NCI-H2029 treated with DMSO at 0.1 percent for 48 hours (cell line): ENCODE measurements around the gene FBXO3.

Experiments used
- DNase-seq: peaks from one replicate; lab custom pipeline; 2025; lab: John Stamatoyannopoulos, UW

FBXO3 gene

DNA sequence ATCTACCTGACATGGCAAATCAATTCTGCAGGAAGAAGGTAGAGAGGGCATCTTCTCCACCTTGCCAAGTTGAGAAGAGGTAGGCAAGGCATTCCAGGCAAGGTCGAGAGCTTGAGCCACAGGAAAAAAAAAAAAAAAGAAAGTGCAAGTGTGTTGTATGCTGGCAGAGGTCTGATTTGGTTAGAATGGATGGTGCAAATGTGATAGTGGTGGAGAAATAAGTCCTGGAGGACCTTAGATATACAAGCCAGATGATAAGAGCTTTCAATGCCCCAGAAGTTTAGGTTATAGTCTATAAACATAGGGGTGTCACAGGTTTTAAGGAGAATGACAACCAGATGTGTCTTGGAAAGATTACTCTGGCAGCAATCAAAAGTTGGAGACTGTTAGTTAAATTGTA is 1.4 kb downstream of the FBXO3 start:
- DNase-seq = no peak

DNA sequence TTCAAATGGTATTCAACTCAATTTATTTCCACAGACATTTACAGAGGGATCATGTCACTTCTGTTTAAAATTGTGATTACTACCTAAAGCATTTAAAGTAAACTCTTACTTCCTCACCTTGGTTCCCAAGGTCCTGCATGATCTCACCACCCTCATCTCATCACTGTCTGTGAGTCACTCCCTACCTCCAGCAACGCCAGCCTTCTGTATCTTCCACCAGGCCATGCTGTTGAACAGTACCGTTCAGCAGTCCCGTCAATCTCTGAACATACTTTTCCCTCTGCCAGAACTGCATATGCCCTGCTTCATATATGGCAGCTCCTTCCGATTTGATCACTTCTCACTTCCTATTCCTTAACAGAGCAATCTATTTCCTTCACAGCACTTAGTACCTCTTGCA is 2.0 kb downstream of the FBXO3 start:
- DNase-seq = no peak

DNA sequence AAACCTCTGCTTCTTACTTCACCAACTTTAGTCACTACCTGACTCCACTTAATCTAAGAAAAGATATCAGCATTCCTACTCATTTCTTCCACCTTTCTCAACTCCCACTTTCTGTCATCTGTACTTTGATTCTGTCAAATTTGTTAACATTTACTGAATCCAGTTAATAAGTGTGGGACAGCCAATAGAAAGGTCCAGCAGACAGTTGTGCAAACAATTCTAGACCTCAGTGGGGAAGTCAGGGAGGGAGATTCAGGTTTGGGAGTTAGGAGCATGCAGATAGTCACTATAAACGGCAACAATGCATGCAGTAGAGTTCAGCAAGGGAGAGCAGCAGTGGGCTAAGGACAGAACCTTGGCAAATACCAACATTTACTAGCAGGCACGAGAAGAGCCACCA is 4.1 kb downstream of the FBXO3 start:
- no peak for DNase-seq

DNA sequence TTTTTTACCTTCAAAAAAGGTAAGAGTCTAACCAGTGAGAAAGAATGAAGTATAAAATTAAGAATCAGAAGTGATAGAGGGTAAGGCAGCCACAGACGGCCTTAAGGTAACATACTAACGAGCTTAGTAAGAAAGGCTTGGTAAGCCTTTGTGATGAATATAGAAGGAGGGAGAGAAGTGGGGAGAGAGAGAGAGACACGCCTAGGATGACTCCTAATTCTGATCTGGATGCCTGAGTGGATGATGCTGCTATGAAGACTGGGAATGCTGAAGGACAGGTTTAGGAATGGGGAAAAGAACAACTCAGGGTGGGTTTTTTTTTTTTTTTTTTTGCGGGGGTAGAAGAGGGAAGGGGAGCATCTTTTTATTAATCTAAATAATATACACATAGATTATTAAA is 4.8 kb downstream of the FBXO3 start:
- DNase-seq = no peak

DNA sequence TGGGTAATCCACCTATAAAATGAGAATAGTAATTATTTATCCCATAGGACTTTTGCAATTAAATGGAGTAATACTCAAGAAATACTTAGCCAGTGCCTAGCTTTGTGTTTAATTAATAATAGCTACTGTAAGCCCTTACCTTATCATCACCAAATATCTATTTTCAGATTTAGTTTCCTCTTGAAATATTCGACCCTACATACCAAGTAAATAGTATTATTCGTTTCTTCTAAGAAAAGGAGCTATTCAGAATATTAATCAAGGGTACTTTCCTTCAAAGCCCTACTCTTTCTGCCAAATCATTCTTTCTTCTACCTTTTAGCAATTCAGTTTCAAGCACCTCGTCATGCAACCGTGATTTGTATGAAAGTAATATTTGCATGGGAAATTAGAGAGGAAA is 6.7 kb downstream of the FBXO3 start:
- no peak for DNase-seq

DNA sequence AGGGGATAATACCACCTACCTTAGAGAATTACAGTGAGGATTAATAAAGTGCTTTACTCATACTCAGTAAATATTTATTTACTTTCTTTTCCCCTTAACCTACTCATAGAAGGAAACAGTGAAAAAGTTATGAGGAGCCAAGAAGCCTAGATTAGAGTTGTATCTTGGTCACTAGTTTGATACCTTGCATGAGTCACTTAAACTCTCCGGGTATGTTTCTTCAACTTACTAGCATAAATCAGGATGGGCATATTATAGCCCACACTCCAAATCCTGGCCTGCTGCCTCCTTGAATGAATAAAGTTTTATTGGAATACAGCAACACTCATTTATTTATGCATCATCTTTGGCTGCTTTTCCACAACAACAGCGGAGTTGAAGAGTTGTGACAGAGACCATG is 8.2 kb downstream of the FBXO3 start:
- no peak for DNase-seq

GRCh38 chr11:33761471-33761870 is 12.8 kb downstream of the FBXO3 start:
- no peak for DNase-seq

DNA sequence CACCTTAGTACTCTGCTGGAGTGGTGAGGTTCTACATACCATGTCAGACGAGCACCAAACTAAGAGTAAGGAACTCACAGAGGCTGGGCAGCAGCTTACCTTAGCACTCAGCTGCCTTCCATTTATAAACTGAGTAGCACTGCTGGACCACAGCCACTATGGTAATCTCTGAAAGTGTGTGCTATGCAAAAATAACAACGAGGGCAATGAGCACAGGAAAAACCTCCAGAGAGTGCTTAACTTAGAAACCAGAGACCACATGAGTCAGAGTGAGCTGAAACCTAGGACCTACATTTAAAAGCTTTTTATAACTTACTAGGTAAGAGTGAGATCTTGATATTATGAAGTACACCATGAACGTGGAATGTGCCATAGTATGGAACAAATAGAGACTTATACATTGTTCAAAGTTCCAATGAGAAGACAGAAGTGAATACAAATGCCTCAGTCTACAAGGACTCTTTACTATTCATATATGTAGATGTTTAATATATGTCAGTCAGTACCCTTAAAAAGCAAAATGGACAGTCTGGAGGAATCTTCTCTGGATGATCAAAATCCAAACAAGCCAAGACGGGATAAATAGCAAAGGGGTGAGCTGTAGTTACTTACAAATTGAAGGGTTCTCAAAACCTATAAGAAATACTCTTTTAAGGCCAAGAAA is 20.9 kb downstream of the FBXO3 start:
- no peak for DNase-seq

DNA sequence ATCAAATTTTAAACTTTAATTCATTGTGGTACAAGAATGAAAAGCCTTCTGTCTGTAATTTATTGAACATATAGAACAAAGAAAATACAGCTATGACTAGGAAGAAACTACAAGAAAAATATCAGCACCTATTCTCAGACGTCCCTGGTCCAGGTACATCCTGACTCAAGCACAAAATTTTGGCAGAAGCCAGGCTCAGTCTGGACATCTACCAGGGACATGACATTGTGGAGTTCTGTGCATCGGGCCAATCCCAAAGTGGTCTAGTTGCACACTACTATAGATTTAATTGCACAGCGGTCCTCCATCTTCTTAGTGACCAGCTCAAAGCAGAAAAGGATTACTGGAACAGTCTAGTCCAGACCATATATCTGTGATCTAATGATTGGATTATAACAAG is 22.4 kb downstream of the FBXO3 start:
- DNase-seq = no peak

DNA sequence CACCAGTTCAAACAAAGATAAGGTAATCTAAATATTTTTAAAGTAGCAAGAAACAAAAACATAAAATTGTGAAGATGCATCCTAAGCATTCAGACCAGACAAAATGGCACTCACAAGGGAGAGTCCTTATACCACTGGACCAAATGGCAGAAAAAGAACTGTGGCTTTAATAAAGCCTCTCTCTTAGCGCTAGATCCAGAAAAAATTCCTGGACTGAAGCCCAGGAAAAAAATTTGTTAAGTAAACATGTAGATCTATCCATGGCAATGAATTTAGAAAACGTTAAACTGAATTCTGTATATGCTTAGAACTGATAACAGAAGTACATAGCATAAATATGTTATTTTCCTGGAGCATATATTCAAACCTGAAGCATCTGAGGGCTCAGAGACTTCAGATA is 26.3 kb downstream of the FBXO3 start:
- DNase-seq = no peak

- DNase-seq = no peak
Measured at GRCh38 chr11:33743291-33743690, 31.0 kb downstream of the FBXO3 start.

- no peak for DNase-seq
Measured at GRCh38 chr11:33742249-33742851, 32.0 kb downstream of the FBXO3 start.

DNA sequence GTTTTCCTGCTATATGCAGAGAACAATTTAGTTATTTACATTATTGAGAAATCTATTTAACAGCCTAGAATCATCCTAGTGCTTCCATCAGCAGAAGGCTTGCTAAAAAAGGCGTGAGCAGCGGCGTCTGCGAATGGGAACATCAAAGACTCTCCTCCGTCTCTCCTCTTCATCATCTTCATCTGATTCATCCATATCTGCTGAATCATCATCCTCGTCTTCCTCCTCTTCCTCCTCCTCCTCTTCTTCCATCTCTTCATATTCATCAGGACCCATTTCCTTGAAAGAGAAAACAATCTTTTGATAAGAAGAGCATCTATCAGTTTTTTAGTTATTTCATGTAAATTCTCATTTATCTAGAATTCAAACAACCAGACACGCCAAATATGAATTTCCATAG is 32.5 kb downstream of the FBXO3 start:
- DNase-seq = no peak

- DNase-seq = no peak
Measured at GRCh38 chr11:33737362-33737821, 36.9 kb downstream of the FBXO3 start.

- peak; percentile 59 for DNase-seq
Measured at GRCh38 chr11:33736148-33736812, 38.0 kb downstream of the FBXO3 start, which contains the start of gene CD59. Gene CD59, minus strand, starts transcription at chr11:33736423. Its CDS starts 13,978 bp downstream, at chr11:33722445.

- DNase-seq = peak; percentile 22
Measured at GRCh38 chr11:33735271-33736147, 38.8 kb downstream of the FBXO3 start.

GRCh38 chr11:33734441-33735270 is 39.7 kb downstream of the FBXO3 start:
- DNase-seq = peak; percentile 54

- DNase-seq = peak; percentile 81
Measured at GRCh38 chr11:33733980-33734379, 40.3 kb downstream of the FBXO3 start.

GRCh38 chr11:33731723-33732531 is 42.4 kb downstream of the FBXO3 start:
- no peak for DNase-seq

DNA sequence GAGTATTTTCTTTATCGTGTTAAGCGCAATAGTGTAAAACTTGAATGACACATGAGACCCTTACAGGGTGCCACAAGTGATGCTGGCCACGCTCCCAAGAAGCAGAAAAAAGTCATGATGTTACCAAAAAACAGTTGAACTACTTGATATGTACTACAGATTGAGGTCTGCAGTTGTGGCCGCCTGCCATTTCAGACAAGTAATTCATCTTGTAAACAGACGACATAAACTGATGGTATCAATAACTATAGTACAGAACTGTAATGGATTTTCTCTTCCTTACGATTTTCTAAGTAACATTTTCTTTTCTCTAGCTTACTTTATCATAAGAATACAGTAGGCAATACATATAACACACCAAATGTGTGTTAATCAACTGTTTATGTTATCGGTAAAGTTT is 43.6 kb downstream of the FBXO3 start:
- no peak for DNase-seq
